ENCODE data around the gene RAD51B. TPM values are rescaled to one million over a fixed set of nuclear protein-coding genes. Genes with fewer than 3 reads are reported as not detected.

Gene RAD51B
- total RNA-seq, 1 donor from 2014 or later = 28.5 TPM

DNA sequence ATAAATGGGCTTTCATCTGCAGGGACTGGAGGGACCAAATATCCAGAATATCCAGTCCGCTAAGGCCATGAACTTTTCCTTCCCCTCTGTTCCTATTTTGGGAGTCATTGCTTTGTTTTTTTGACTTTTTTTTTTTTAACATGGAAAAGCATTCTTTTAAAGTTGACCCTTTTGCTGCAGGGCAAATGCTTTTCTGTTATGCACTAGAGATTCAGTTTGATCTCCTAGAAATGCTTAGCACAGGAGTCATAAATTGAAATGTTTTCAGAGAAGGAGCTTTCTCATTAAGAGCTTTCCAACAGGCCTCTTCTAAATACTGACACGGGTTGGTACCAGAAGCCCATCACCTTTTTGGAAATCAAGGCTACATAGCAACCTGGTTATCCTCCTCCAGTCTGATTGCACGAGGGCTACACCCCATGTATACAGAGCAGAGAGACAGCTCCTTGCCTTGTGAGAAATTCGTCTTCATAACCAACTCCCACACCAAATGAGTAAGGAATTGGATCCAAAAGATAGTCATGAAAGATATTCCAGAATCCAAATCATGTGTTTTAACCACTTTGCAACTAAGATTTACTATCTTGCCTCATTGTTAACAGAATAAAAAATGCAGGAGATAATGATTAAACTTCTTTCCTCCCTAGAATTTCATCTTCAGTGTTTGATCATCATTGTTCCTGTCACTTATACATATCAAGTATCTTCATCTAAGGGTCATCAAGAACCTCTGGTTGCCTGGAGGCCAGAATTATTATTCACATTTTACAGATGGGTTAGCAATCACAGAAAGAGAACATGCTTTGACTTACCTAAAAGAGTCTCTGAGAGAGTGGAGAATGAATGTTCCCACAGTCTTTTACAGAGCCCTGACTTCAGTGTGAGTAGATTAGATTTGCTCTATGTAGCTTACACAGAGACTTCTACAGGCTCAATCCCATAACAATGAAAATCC lies 583.9 kb downstream of the RAD51B start:
- Histone ChIP-seq H3K36me3 (no peaks in the 10 kb centered on the region), H3K27me3 (no peaks in the 10 kb centered on the region), H3K9me3 (no peaks in the 10 kb centered on the region), H3K27ac (peak overlapping the region; percentile 61), H3K4me1 (peaks cover 46% of the 10 kb centered on the region), H3K4me3 (no peak overlapping the region)
- no peak for DNase-seq (ENCODE audit: extremely low spot score in 2 of 2)
- no peak for TF ChIP-seq POLR2A (IDR thresholded peaks at IDR 0.05)
- no peak for TF ChIP-seq POLR2AphosphoS5 (IDR thresholded peaks at IDR 0.05; ENCODE audit: insufficient read depth in 1 of 2, low read depth in 1 of 2)
- TF ChIP-seq, protein P1, sequence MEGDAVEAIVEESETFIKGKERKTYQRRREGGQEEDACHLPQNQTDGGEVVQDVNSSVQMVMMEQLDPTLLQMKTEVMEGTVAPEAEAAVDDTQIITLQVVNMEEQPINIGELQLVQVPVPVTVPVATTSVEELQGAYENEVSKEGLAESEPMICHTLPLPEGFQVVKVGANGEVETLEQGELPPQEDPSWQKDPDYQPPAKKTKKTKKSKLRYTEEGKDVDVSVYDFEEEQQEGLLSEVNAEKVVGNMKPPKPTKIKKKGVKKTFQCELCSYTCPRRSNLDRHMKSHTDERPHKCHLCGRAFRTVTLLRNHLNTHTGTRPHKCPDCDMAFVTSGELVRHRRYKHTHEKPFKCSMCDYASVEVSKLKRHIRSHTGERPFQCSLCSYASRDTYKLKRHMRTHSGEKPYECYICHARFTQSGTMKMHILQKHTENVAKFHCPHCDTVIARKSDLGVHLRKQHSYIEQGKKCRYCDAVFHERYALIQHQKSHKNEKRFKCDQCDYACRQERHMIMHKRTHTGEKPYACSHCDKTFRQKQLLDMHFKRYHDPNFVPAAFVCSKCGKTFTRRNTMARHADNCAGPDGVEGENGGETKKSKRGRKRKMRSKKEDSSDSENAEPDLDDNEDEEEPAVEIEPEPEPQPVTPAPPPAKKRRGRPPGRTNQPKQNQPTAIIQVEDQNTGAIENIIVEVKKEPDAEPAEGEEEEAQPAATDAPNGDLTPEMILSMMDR (IDR thresholded peaks at IDR 0.05) = no peak
- intact Hi-C loops (cut with DNase I) = no loop called here

DNA sequence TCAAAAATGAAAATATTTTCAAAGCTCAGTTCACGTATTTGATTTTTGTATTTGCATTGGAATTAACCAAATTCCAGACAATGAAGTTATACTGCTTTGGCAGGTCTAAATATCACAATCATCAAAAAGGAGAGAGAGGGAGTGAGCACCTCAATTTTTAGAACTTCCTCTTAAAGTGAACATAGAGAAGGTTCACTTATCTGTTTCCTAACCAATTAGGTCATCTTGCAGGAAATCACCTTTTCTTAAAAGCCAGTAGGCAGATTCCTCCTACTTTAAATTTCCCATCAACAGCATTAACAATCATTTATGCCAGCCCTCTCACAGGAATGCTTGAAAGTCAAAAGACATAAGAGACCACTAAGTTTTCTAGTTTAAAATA lies 584.6 kb downstream of the RAD51B start:
- Histone ChIP-seq H3K36me3 (no peaks in the 10 kb centered on the region), H3K4me1 (peaks cover 43% of the 10 kb centered on the region), H3K9me3 (no peaks in the 10 kb centered on the region), H3K4me3 (no peak overlapping the region), H3K27me3 (no peaks in the 10 kb centered on the region), H3K27ac (peak overlapping the region; percentile 61)
- intact Hi-C loops (cut with DNase I) = no loop called here
- TF ChIP-seq POLR2AphosphoS5 (IDR thresholded peaks at IDR 0.05; ENCODE audit: insufficient read depth in 1 of 2, low read depth in 1 of 2) (no peak), POLR2A (IDR thresholded peaks at IDR 0.05) (no peak)
- TF ChIP-seq, protein P1 (IDR thresholded peaks at IDR 0.05) = no peak
- no peak for DNase-seq (ENCODE audit: extremely low spot score in 2 of 2)

DNA sequence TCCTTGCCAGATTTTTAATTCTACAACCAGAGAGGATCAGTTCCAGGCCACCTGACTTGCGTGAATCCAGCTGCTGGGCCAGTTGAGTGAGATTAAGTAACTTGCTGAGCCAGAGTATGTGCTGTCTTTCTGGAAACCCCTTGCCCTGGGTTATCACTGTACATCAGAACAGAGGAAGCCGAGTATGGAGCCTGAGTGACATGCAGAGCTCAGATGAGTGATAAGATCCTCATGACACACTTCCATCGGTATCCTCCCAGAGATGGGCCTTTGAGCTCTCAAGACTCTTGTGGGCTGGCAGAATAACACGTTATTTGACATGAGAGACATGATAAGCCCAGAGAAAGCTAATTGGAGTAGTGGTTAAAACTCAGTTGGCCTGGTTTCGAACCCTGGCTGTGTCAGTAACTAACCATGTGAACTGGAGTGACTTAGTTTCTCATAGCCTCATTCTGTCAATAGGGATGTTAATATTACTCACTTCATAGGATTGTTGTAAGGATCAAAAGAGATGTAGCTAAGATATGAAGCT lies 585.1 kb downstream of the RAD51B start:
- intact Hi-C loops (cut with DNase I) = no loop called here
- Histone ChIP-seq H3K9me3 (no peaks in the 10 kb centered on the region), H3K4me3 (no peak overlapping the region), H3K4me1 (peaks cover 42% of the 10 kb centered on the region), H3K27me3 (no peaks in the 10 kb centered on the region), H3K27ac (peak overlapping the region; percentile 34), H3K36me3 (no peaks in the 10 kb centered on the region)
- TF ChIP-seq, protein P1 (IDR thresholded peaks at IDR 0.05) = no peak
- TF ChIP-seq POLR2AphosphoS5 (IDR thresholded peaks at IDR 0.05; ENCODE audit: insufficient read depth in 1 of 2, low read depth in 1 of 2) (no peak), POLR2A (IDR thresholded peaks at IDR 0.05) (no peak)
- no peak for DNase-seq (ENCODE audit: extremely low spot score in 2 of 2)

DNA sequence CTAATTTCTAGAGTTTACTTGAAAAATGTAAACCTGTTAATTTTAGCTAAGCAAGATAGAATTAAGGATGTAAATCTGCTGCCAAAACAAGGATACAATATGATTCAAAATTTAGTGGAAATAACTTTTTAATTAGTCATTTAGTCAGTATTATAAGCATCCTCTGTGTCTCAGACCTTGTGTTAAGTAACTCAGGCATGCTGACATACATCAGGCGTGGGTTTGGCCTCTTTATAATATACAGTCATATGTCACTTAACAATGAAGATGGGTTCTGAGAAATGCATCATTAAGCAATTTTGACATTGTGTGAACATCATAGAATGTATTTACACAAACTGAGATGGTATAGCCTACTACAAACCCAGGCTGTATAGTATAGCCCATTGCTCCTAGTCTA lies 586.4 kb downstream of the RAD51B start:
- H3K4me3 ChIP-seq = no peak overlapping the region
- no peaks in the 10 kb centered on the region for H3K27me3 ChIP-seq
- DNase-seq (ENCODE audit: extremely low spot score in 2 of 2) = no peak
- no peak overlapping the region for H3K27ac ChIP-seq
- H3K9me3 ChIP-seq = no peaks in the 10 kb centered on the region
- intact Hi-C loops (cut with DNase I) = no loop called here
- no peaks in the 10 kb centered on the region for H3K36me3 ChIP-seq
- peaks cover 34% of the 10 kb centered on the region for H3K4me1 ChIP-seq
- no peak for TF ChIP-seq POLR2AphosphoS5 (IDR thresholded peaks at IDR 0.05; ENCODE audit: insufficient read depth in 1 of 2, low read depth in 1 of 2)
- no peak for TF ChIP-seq POLR2A (IDR thresholded peaks at IDR 0.05)
- TF ChIP-seq, protein P1 (IDR thresholded peaks at IDR 0.05) = no peak

DNA sequence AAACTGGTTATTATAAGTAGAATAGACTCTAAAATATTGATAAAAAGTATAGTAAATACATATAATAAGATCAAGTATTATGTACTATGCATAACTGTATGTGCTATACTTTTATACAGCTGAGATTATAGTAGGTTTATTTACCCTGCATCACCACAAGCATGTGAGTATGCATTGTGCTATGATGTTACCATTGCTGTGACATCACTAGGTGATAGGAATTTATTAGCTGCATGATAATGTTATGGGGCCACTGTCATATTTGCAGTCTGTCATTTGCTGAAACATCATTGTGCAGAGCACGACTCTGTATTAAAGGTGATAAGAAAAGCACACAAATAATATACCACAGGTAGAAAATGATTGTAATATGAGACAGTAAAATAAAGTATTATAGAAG lies 587.7 kb downstream of the RAD51B start:
- no peaks in the 10 kb centered on the region for H3K36me3 ChIP-seq
- no peaks in the 10 kb centered on the region for H3K27me3 ChIP-seq
- no peak overlapping the region for H3K4me3 ChIP-seq
- intact Hi-C loops (cut with DNase I) = no loop called here
- peaks cover 30% of the 10 kb centered on the region for H3K4me1 ChIP-seq
- no peak for TF ChIP-seq POLR2AphosphoS5 (IDR thresholded peaks at IDR 0.05; ENCODE audit: insufficient read depth in 1 of 2, low read depth in 1 of 2)
- no peak for TF ChIP-seq POLR2A (IDR thresholded peaks at IDR 0.05)
- TF ChIP-seq, protein P1 (IDR thresholded peaks at IDR 0.05) = no peak
- H3K27ac ChIP-seq = no peak overlapping the region
- no peaks in the 10 kb centered on the region for H3K9me3 ChIP-seq
- DNase-seq (ENCODE audit: extremely low spot score in 2 of 2) = no peak

Measured in vagina (tissue), 2 donors.